ENCODE results near the gene PTDSS2.

The PTDSS2 gene

GRCh38 chr11:498297-499181 lies 48.5 kb downstream of the PTDSS2 start:
- H2AFZ ChIP-seq (ENCODE audit: low read depth): no peak overlapping the region
- no peak for TF ChIP-seq CTCF (conservative IDR thresholded peaks at IDR 0.05; ENCODE audit: low read depth, low read length)
- H4K20me1 ChIP-seq (ENCODE audit: insufficient read depth): no peaks in the 10 kb centered on the region

GRCh38 chr11:499201-500076 lies 49.4 kb downstream of the PTDSS2 start:
- Histone ChIP-seq H3K9ac (no peak overlapping the region), H2AFZ (ENCODE audit: low read depth) (no peak overlapping the region), H3K27ac (no peak overlapping the region), H3K4me2 (no peak overlapping the region), H3K4me1 (ENCODE audit: low read depth, poor library complexity, severe bottlenecking) (no peaks in the 10 kb centered on the region), H3K4me3 (IDR thresholded peaks at IDR 0.05; ENCODE audit: insufficient read depth, low read depth, low read length) (no peak overlapping the region), H3K27me3 (ENCODE audit: insufficient read depth, low read depth) (no peaks in the 10 kb centered on the region), H3K79me2 (ENCODE audit: insufficient read depth, low read depth) (no peaks in the 10 kb centered on the region; the same call in 1 of the 2 replicates), H3K36me3 (ENCODE audit: insufficient read depth) (no peaks in the 10 kb centered on the region), H4K20me1 (ENCODE audit: insufficient read depth) (no peaks in the 10 kb centered on the region)
- no peak for TF ChIP-seq CTCF (conservative IDR thresholded peaks at IDR 0.05; ENCODE audit: low read depth, low read length)

More at GRCh38 chr11:498297-499181, 48.5 kb downstream of the PTDSS2 start:
- Histone ChIP-seq H3K4me2 (no peak overlapping the region), H3K27ac (no peak overlapping the region), H3K36me3 (ENCODE audit: insufficient read depth) (no peaks in the 10 kb centered on the region), H3K4me3 (IDR thresholded peaks at IDR 0.05; ENCODE audit: insufficient read depth, low read depth, low read length) (no peak overlapping the region), H3K79me2 (ENCODE audit: insufficient read depth, low read depth) (no peaks in the 10 kb centered on the region), H3K4me1 (ENCODE audit: low read depth, poor library complexity, severe bottlenecking) (no peaks in the 10 kb centered on the region), H3K9ac (no peak overlapping the region), H3K27me3 (ENCODE audit: insufficient read depth, low read depth) (no peaks in the 10 kb centered on the region)

- Histone ChIP-seq H3K27me3 (ENCODE audit: insufficient read depth, low read depth) (no peaks in the 10 kb centered on the region), H3K4me3 (IDR thresholded peaks at IDR 0.05; ENCODE audit: insufficient read depth, low read depth, low read length) (no peak overlapping the region), H3K79me2 (ENCODE audit: insufficient read depth, low read depth) (peaks cover 16% of the 10 kb centered on the region), H4K20me1 (ENCODE audit: insufficient read depth) (no peaks in the 10 kb centered on the region), H3K9ac (no peak overlapping the region), H3K4me2 (no peak overlapping the region), H3K27ac (no peak overlapping the region), H2AFZ (ENCODE audit: low read depth) (no peak overlapping the region), H3K4me1 (ENCODE audit: low read depth, poor library complexity, severe bottlenecking) (peaks cover 12% of the 10 kb centered on the region), H3K36me3 (ENCODE audit: insufficient read depth) (no peaks in the 10 kb centered on the region)
- no peak for TF ChIP-seq CTCF (conservative IDR thresholded peaks at IDR 0.05; ENCODE audit: low read depth, low read length)
Observed at GRCh38 chr11:501001-501682, 51.1 kb downstream of the PTDSS2 start.

GRCh38 chr11:501683-502287 lies 51.7 kb downstream of the PTDSS2 start:
- Histone ChIP-seq H3K9ac (no peak overlapping the region), H3K27ac (no peak overlapping the region), H3K79me2 (ENCODE audit: insufficient read depth, low read depth) (peaks cover 16% of the 10 kb centered on the region), H3K36me3 (ENCODE audit: insufficient read depth) (no peaks in the 10 kb centered on the region), H3K4me3 (IDR thresholded peaks at IDR 0.05; ENCODE audit: insufficient read depth, low read depth, low read length) (no peak overlapping the region), H3K27me3 (ENCODE audit: insufficient read depth, low read depth) (no peaks in the 10 kb centered on the region), H3K4me1 (ENCODE audit: low read depth, poor library complexity, severe bottlenecking) (peaks cover 12% of the 10 kb centered on the region), H2AFZ (ENCODE audit: low read depth) (no peak overlapping the region), H3K4me2 (no peak overlapping the region), H4K20me1 (ENCODE audit: insufficient read depth) (no peaks in the 10 kb centered on the region)
- TF ChIP-seq CTCF (conservative IDR thresholded peaks at IDR 0.05; ENCODE audit: low read depth, low read length): no peak
